ENCODE data around the gene GGT6. TPM values are rescaled to one million over a fixed set of nuclear protein-coding genes. Genes with fewer than 3 reads are reported as not detected.

GGT6 gene, protein sequence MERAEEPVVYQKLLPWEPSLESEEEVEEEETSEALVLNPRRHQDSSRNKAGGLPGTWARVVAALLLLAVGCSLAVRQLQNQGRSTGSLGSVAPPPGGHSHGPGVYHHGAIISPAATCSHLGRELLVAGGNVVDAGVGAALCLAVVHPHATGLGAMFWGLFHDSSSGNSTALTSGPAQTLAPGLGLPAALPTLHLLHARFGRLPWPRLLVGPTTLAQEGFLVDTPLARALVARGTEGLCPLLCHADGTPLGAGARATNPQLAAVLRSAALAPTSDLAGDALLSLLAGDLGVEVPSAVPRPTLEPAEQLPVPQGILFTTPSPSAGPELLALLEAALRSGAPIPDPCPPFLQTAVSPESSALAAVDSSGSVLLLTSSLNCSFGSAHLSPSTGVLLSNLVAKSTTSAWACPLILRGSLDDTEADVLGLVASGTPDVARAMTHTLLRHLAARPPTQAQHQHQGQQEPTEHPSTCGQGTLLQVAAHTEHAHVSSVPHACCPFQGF
- total RNA-seq (2022) (not detected in 2 replicates), Bru-seq, nascent RNA (not detected), BruChase-seq, experiment 1, labeled RNA remaining after a 2-hour chase (not detected), BruChase-seq, experiment 2, labeled RNA remaining after a 6-hour chase (percentile 11 among the genes with signal in this experiment)
- long read RNA-seq = 0 reads

DNA sequence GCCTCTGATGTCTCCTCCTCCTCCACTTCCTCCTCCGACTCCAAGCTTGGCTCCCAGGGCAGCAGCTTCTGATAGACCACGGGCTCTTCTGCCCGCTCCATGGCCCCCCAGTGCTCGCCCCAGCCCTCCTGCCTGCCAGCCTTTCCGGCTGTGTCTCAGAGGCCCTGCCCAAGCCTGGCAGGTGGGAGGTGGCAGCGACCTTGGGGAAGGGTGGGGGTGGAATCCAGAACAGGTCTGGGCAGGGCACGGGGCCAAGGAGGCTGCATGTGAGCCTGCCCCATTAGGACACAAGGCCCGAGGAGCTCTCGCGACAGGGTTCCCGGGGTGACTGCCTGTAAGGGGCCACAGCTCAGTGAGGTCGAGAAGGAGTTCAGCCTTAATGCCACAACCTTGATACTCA lies at the start of gene GGT6:
Gene GGT6, minus strand, starts transcription at position 157 of the 400 bp plus-strand sequence. Its CDS starts 56 bp downstream, at position 101.
- Mint-ChIP-seq H3K4me1 (ENCODE audit: low read depth, unreplicated experiment) (peaks cover 7% of the 10 kb centered on the region), H3K9me3 (ENCODE audit: unreplicated experiment) (no peaks in the 10 kb centered on the region), H3K4me3 (ENCODE audit: unreplicated experiment) (no peak within 1 kb of the TSS), H3K36me3 (ENCODE audit: insufficient read depth, unreplicated experiment) (peaks cover 13% of the 10 kb centered on the region), H3K27me3 (ENCODE audit: insufficient read depth, unreplicated experiment) (no peaks in the 10 kb centered on the region), H3K27ac (ENCODE audit: unreplicated experiment) (no peak within 1 kb of the TSS)
- BruUV-seq (replicated peaks) = no TSS peak
- H3K36me3 ChIP-seq (ENCODE audit: control insufficient read depth, insufficient read depth, low read length) = no peaks in the 10 kb centered on the region
- H3K4me1 ChIP-seq = no peaks in the 10 kb centered on the region
- no peaks in the 10 kb centered on the region for H3K27me3 ChIP-seq (replicated peaks; ENCODE audit: control insufficient read depth, insufficient read depth, low read length)
- no peak for DNase-seq
- intact Hi-C loops (cut with micrococcal nuclease; ENCODE audit: unreplicated experiment) = loop anchor here (10.0 kb wide), 1 partner anchor 134 kb away; no protein-coding TSS in a partner anchor
- H3K4me3 ChIP-seq (ENCODE audit: low read depth, low read length) = no peak within 1 kb of the TSS
- H3K9me3 ChIP-seq = no peaks in the 10 kb centered on the region
- CTCF ChIA-PET = no interaction called here
- POLR2A ChIA-PET = no interaction called here
- TF ChIP-seq, protein P1, sequence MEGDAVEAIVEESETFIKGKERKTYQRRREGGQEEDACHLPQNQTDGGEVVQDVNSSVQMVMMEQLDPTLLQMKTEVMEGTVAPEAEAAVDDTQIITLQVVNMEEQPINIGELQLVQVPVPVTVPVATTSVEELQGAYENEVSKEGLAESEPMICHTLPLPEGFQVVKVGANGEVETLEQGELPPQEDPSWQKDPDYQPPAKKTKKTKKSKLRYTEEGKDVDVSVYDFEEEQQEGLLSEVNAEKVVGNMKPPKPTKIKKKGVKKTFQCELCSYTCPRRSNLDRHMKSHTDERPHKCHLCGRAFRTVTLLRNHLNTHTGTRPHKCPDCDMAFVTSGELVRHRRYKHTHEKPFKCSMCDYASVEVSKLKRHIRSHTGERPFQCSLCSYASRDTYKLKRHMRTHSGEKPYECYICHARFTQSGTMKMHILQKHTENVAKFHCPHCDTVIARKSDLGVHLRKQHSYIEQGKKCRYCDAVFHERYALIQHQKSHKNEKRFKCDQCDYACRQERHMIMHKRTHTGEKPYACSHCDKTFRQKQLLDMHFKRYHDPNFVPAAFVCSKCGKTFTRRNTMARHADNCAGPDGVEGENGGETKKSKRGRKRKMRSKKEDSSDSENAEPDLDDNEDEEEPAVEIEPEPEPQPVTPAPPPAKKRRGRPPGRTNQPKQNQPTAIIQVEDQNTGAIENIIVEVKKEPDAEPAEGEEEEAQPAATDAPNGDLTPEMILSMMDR (IDR thresholded peaks at IDR 0.05; ENCODE audit: insufficient read depth in 1 of 2, low read depth in 1 of 2, low read length in 1 of 2, severe bottlenecking in 1 of 2, unreplicated experiment in 1 of 2) = no peak

DNA sequence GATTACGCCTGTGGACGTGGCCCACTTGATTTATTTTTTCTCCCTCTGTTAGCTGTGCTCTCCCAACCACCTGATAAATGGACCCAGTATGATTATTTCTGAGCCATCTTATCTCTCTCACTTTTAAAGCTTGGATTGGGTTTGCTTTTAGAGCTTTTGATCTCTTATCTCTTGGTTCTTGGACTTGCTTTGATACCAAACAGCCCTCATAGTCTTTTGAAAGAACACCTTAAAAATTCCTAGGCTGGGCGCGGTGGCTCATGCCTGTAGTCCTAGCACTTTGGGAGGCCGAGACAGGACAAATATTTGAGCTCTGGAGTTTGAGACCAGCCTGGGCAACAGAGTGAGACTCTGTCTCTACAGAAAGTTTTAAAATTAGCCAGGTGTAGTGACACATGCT lies 49.8 kb upstream of the GGT6 start:
- peak overlapping the region; percentile 99 for H3K27ac Mint-ChIP-seq (ENCODE audit: unreplicated experiment)
- no TSS peak for BruUV-seq (replicated peaks)
- ChIA-PET CTCF (interaction anchor here (0.8 to 1.9 kb wide), 5 partner anchors 10 to 43 kb away, joined by 3 to 14 read pairs (median 9); partner anchors contain the start of gene SMTNL2), POLR2A (interaction anchor here (0.7 to 2.6 kb wide), 9 partner anchors 11 to 180 kb away, joined by 3 to 28 read pairs (median 3); partner anchors contain the start of gene SMTNL2)
- H3K4me3 ChIP-seq (ENCODE audit: low read depth, low read length) = peak overlapping the region; percentile 45
- H3K9me3 ChIP-seq = no peaks in the 10 kb centered on the region
- TF ChIP-seq, protein P1 (IDR thresholded peaks at IDR 0.05; ENCODE audit: insufficient read depth in 1 of 2, low read depth in 1 of 2, low read length in 1 of 2, severe bottlenecking in 1 of 2, unreplicated experiment in 1 of 2) = no peak
- H3K36me3 Mint-ChIP-seq (ENCODE audit: insufficient read depth, unreplicated experiment) = peaks cover 69% of the 10 kb centered on the region
- H3K4me3 Mint-ChIP-seq (ENCODE audit: unreplicated experiment) = peak overlapping the region; percentile 93
- no peaks in the 10 kb centered on the region for H3K27me3 Mint-ChIP-seq (ENCODE audit: insufficient read depth, unreplicated experiment)
- intact Hi-C loops (cut with micrococcal nuclease; ENCODE audit: unreplicated experiment) = loop anchor here (1.0 kb wide), 1 partner anchor 10 kb away; no protein-coding TSS in a partner anchor
- no peaks in the 10 kb centered on the region for H3K9me3 Mint-ChIP-seq (ENCODE audit: unreplicated experiment)
- peaks cover 31% of the 10 kb centered on the region for H3K4me1 ChIP-seq
- H3K4me1 Mint-ChIP-seq (ENCODE audit: low read depth, unreplicated experiment) = peaks cover 6% of the 10 kb centered on the region
- DNase-seq = peak; percentile 83 to 89
- no peaks in the 10 kb centered on the region for H3K36me3 ChIP-seq (ENCODE audit: control insufficient read depth, insufficient read depth, low read length)
- no peaks in the 10 kb centered on the region for H3K27me3 ChIP-seq (replicated peaks; ENCODE audit: control insufficient read depth, insufficient read depth, low read length)

- Mint-ChIP-seq H3K27me3 (ENCODE audit: insufficient read depth, unreplicated experiment) (no peaks in the 10 kb centered on the region), H3K27ac (ENCODE audit: unreplicated experiment) (peak overlapping the region; percentile 99), H3K4me3 (ENCODE audit: unreplicated experiment) (peak overlapping the region; percentile 93), H3K9me3 (ENCODE audit: unreplicated experiment) (no peaks in the 10 kb centered on the region), H3K36me3 (ENCODE audit: insufficient read depth, unreplicated experiment) (peaks cover 68% of the 10 kb centered on the region), H3K4me1 (ENCODE audit: low read depth, unreplicated experiment) (peaks cover 6% of the 10 kb centered on the region)
- Histone ChIP-seq H3K36me3 (ENCODE audit: control insufficient read depth, insufficient read depth, low read length) (no peaks in the 10 kb centered on the region), H3K4me1 (peaks cover 31% of the 10 kb centered on the region), H3K27me3 (replicated peaks; ENCODE audit: control insufficient read depth, insufficient read depth, low read length) (no peaks in the 10 kb centered on the region), H3K9me3 (no peaks in the 10 kb centered on the region), H3K4me3 (ENCODE audit: low read depth, low read length) (no peak overlapping the region)
- no peak for DNase-seq
- POLR2A ChIA-PET = interaction anchor here (0.9 to 2.6 kb wide), 6 partner anchors 10 to 180 kb away, joined by 3 to 28 read pairs (median 4); partner anchors contain the start of gene SMTNL2
- TF ChIP-seq, protein P1 (IDR thresholded peaks at IDR 0.05; ENCODE audit: insufficient read depth in 1 of 2, low read depth in 1 of 2, low read length in 1 of 2, severe bottlenecking in 1 of 2, unreplicated experiment in 1 of 2) = no peak
- CTCF ChIA-PET = interaction anchor here (0.9 to 1.9 kb wide), 4 partner anchors 10 to 43 kb away, joined by 3 to 14 read pairs (median 12); partner anchors contain the start of gene SMTNL2
- BruUV-seq (replicated peaks) = TSS peak; percentile 82
- intact Hi-C loops (cut with micrococcal nuclease; ENCODE audit: unreplicated experiment) = loop anchor here (1.0 kb wide), 1 partner anchor 9 kb away; no protein-coding TSS in a partner anchor
Measured at GRCh38 chr17:4609761-4610160, 49.4 kb upstream of the GGT6 start.

Measured in Caco-2 (cell line).